Common myeloid progenitor, CD34-positive (primary cell): ENCODE results near the gene GPR17.

Experiments used
- CTCF ChIA-PET: fragments of 350-600 bp; sonication (Branson Sonifier 250); formaldehyde crosslinking; loops from one replicate; lab custom pipeline; 2021; ENCODE audit warnings: antibody characterized with exemption; lab: Charles Lee
- POLR2A ChIA-PET: fragments of 350-600 bp; sonication (Branson Sonifier 250); formaldehyde crosslinking; loops from one replicate; lab custom pipeline; 2021; ENCODE audit warnings: antibody characterized with exemption; lab: Charles Lee
- DNase-seq, 3 donors: peaks; one replicate each; pipeline versions ENCODE4 v3.0.0 to v3.0.0-alpha.2; 2013
- H3K27ac ChIP-seq, 2 experiments: 1 replicate in 1 of 2; 2 replicates in 1 of 2; pipeline ENCODE4 v1.7.0; 2013; ENCODE audit warnings: inconsistent platforms in 2 of 2, low read length in 2 of 2, mild to moderate bottlenecking in 2 of 2, low read depth in 1 of 2, moderate library complexity in 1 of 2; ENCODE audit not compliant: severe bottlenecking in 2 of 2, insufficient read depth in 1 of 2, poor library complexity in 1 of 2
- H3K27me3 ChIP-seq, 5 experiments: replicated peaks in 2 of 5; 1 replicate in 3 of 5; 2 replicates in 2 of 5; pipeline versions ENCODE4 v1.6.1 to v1.7.0; 2013; ENCODE audit warnings: low read length in 4 of 5, mild to moderate bottlenecking in 2 of 5, moderate library complexity in 2 of 5, inconsistent platforms in 1 of 5; ENCODE audit not compliant: insufficient read depth in 5 of 5, control insufficient read depth in 4 of 5
- H3K36me3 ChIP-seq, 4 experiments: 1 replicate in 2 of 4; 2 replicates in 2 of 4; pipeline versions ENCODE4 v1.6.1 to v1.7.0; 2013; ENCODE audit warnings: low read length in 3 of 4, control low read depth in 1 of 4, mild to moderate bottlenecking in 1 of 4; ENCODE audit not compliant: control insufficient read depth in 4 of 4, insufficient read depth in 4 of 4
- H3K4me1 ChIP-seq, 4 experiments: 1 replicate in 3 of 4; 2 replicates in 1 of 4; pipeline versions ENCODE4 v1.6.1 to v1.7.1; 2013; ENCODE audit warnings: low read length in 3 of 4, mild to moderate bottlenecking in 3 of 4, control low read depth in 1 of 4, inconsistent platforms in 1 of 4, moderate library complexity in 1 of 4; ENCODE audit not compliant: control insufficient read depth in 4 of 4, insufficient read depth in 4 of 4; ENCODE audit errors: control extremely low read depth in 1 of 4
- H3K4me3 ChIP-seq, 7 experiments: 1 replicate in 4 of 7; 2 replicates in 3 of 7; pipeline versions ENCODE4 v1.5.1 to v1.7.0; 2013; ENCODE audit warnings: mild to moderate bottlenecking in 7 of 7, low read length in 6 of 7, moderate library complexity in 6 of 7, inconsistent platforms in 2 of 7, low read depth in 2 of 7, control low read depth in 1 of 7; ENCODE audit not compliant: insufficient read depth in 4 of 7, control insufficient read depth in 1 of 7; ENCODE audit errors: extremely low read depth in 1 of 7
- H3K9me3 ChIP-seq, 5 experiments: 1 replicate in 4 of 5; 2 replicates in 1 of 5; pipeline versions ENCODE4 v1.6.1 to v1.7.1; 2013; ENCODE audit warnings: low read length in 4 of 5, mild to moderate bottlenecking in 2 of 5, inconsistent platforms in 1 of 5, low read depth in 1 of 5, moderate library complexity in 1 of 5; ENCODE audit not compliant: control insufficient read depth in 4 of 5, insufficient read depth in 2 of 5; ENCODE audit errors: control extremely low read depth in 1 of 5
- WGBS: methylation state at CpG from one replicate; pipeline ENCODE4 v1.1.5; 2013; ENCODE audit not compliant: insufficient coverage; 5-methylcytosine and 5-hydroxymethylcytosine counted together

Gene GPR17

DNA sequence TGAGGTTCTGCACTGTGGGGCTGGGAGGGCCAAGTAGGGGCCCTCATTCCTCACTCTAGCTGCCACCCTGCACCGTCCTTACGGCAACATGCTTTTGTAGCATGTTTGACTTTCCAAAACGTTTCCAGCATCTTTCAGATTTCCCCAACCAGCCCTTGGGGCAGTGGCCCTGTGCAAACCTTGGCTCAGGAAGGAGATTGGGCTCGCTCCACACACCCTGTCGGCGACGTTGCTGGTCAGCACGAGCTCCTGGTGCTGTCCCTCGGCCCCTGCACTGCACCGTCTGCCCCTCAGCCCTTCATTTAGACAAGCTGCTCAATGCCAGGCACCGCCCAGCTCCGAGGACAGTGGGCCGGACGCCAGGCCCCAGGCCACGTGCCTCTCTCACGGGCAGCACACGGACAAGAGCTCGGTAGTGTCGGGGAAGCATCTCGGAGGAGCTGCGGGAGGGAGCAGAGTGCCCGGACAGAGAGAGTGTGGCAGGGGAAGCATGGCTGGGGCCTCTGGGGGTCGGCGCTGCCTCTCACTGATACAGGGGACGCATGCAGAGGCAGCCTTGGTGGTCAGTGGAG, 6.9 kb downstream of the GPR17 start:
- H3K4me3 ChIP-seq, result no peak overlapping the region
- H3K4me1 ChIP-seq, result peaks cover 0 to 28% (median 25%) of the 10 kb centered on the region in 4 experiments
- H3K9me3 ChIP-seq, result no peaks in the 10 kb centered on the region
- ChIA-PET POLR2A (interaction anchor here (0.6 kb wide), 1 partner anchor 42 kb away, joined by 3 read pairs; no protein-coding TSS in a partner anchor), CTCF (interaction anchor here (1.1 to 9.0 kb wide), 7 partner anchors 9 to 69 kb away, joined by 3 to 89 read pairs (median 5); no protein-coding TSS in a partner anchor)
- H3K27ac ChIP-seq, result no peak overlapping the region
- WGBS, result 91% methylated on average over 23 of the region's 25 CpGs
- no peaks in the 10 kb centered on the region for H3K36me3 ChIP-seq
- no peaks in the 10 kb centered on the region for H3K27me3 ChIP-seq
- no peak for DNase-seq

DNA sequence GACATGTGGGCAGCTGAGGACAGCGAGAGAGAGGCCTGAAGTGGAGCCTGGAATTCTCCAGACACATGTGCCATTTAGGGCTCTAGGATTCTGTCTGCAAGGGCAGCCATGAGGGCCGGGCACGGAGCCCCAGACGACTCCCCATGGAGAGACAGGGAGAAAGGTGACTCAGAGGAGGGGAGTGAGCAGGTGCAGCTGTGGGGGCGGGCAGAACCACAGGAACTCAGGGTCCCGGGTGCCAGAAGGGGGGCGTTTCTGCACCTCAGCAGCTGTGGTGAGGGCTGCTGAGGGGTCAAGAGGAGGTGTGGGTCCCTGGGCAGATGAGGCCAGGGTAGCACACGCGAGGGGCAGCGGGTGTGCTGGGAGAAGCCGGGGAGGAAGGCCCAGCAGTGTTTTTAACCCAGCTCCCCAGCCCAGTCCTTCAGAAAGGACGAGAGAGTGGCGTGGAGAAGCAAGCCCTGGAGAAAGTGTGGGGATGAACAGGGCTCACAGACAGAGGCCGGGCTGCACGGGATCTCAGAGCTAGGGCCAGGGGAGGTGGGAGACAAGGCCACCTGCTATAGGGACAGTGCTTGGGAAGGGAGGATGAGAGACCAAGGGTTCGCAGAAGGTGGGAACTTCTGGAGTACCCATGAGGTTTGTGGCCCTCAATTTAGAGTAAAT, 7.6 kb downstream of the GPR17 start:
- Histone ChIP-seq H3K9me3 (no peaks in the 10 kb centered on the region), H3K27me3 (no peaks in the 10 kb centered on the region), H3K4me1 (peaks cover 0 to 27% (median 24%) of the 10 kb centered on the region in 4 experiments), H3K27ac (no peak overlapping the region), H3K36me3 (no peaks in the 10 kb centered on the region), H3K4me3 (no peak overlapping the region)
- ChIA-PET POLR2A (no interaction called here), CTCF (interaction anchor here (1.1 to 9.0 kb wide), 5 partner anchors 13 to 70 kb away, joined by 3 to 89 read pairs (median 5); no protein-coding TSS in a partner anchor)
- WGBS, result 92% methylated on average over 10 of the region's 16 CpGs
- DNase-seq, result no peak

DNA sequence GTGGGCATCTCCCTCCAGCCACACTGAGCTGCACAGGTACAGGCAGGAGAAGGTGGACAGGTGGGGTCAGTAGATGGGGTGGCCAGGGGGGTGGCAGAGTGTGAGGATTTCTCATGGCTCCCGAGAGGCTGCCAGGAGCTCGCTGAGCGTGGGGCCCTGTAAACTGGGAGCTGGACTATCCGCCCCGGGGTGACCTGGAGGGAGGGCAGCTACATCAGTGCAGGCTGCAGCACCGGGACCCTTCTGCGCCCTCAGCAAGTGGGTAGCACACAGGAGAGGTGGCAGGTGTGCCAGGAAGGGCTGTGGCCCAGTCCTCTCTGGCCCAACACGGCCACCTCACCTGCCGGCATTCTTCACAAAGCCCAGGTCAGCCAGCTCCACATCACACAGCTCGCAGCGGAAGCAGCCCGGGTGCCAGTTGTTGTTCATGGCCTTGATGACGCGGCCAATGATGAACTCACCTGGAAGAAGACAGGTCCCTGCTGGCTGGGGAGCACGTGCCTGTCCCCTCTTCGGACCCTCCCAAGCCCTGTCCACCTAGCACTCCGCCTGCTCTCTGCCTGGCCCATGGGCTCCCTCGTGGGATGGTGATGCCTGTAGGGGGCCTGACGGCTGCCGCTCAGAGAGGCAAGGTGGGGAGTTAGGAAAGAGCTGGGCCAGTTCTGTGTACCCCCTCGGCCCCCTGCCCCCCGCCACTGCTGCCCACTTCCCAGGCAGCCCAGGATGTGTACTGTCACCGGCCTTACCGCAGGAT, 8.3 kb downstream of the GPR17 start:
- 97% methylated on average over 20 of the region's 24 CpGs for whole genome bisulfite sequencing
- ChIA-PET POLR2A (no interaction called here), CTCF (interaction anchor here (0.6 to 9.0 kb wide), 3 partner anchors 9 to 64 kb away, joined by 3 to 89 read pairs (median 3); no protein-coding TSS in a partner anchor)
- H3K4me3 ChIP-seq, result no peak overlapping the region
- DNase-seq, result no peak
- no peaks in the 10 kb centered on the region for H3K36me3 ChIP-seq
- no peak overlapping the region for H3K27ac ChIP-seq
- H3K9me3 ChIP-seq, result no peaks in the 10 kb centered on the region
- no peaks in the 10 kb centered on the region for H3K27me3 ChIP-seq
- peaks cover 0 to 25% (median 21%) of the 10 kb centered on the region in 4 experiments for H3K4me1 ChIP-seq

DNA sequence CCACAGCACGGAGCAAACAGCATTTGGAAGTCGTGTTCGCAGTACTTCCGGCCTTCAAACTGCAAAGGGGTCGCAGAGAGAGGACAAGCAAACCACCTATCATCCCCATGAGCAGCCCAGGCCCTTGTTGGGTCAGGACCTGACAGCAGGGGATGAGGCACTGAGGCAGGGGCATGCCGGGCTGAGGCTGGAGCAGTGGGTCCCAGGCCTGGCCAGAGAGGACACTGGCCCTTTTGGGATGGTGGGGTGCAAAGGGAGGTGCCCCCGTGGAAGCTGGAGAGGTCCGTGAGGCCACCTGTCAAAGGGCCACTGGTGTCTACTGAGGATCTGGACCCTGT, 8.9 kb downstream of the GPR17 start:
- Histone ChIP-seq H3K36me3 (no peaks in the 10 kb centered on the region), H3K9me3 (no peaks in the 10 kb centered on the region), H3K4me1 (peaks cover 0 to 27% (median 19%) of the 10 kb centered on the region in 4 experiments), H3K27me3 (no peaks in the 10 kb centered on the region), H3K27ac (no peak overlapping the region), H3K4me3 (no peak overlapping the region)
- WGBS, result 95% methylated on average over 8 of the region's 8 CpGs
- CTCF ChIA-PET, result interaction anchor here (0.6 to 9.0 kb wide), 3 partner anchors 9 to 64 kb away, joined by 3 to 89 read pairs (median 3); no protein-coding TSS in a partner anchor
- no peak for DNase-seq
- POLR2A ChIA-PET, result no interaction called here

DNA sequence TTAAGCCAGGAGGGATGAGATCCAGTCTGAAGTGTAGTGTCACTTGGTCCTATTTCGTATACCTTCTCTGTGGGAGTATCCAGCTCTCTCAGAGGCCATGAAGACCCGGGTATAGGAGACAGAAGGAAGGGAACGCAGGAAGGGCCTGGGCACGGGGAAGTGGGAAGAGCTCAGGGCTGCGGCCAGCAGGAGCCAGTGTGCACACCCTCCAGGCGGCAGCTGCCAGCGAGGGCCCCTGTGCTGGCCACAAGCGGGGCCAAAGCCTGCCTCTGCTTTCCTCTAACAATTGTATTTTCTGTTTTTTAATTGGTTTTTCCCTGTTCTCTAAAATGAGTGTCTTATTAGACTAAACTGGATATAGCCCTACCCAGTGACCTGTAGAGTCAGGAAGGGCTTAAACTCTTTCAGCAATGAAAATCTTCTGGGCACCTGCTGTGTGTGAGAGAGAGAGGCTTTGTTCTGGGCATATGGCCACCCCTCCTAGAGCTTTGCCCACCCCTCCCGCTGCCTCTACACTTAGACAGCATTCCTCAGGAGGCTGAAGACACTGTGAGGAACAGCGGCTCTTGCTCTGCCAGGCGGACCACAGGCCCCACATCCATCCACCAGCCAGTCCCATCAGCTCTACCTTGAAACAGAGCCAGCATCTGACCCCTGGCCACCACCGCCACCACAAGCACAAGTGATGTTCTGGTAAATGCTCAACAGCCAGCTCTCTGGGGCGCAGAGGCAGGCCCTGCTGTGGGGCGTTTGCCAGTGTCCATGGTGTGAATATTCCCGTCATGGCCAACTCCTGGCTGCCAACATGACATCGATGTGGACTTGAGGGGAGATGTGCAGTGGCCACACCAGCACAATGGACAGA, 9.5 kb downstream of the GPR17 start:
- no peaks in the 10 kb centered on the region for H3K36me3 ChIP-seq
- H3K27ac ChIP-seq, result no peak overlapping the region
- peaks cover 0 to 27% (median 20%) of the 10 kb centered on the region in 4 experiments for H3K4me1 ChIP-seq
- no peak for DNase-seq
- CTCF ChIA-PET, result interaction anchor here (0.6 to 9.0 kb wide), 4 partner anchors 8 to 65 kb away, joined by 3 to 89 read pairs (median 3); no protein-coding TSS in a partner anchor
- no peak overlapping the region for H3K4me3 ChIP-seq
- no peaks in the 10 kb centered on the region for H3K9me3 ChIP-seq
- no peaks in the 10 kb centered on the region for H3K27me3 ChIP-seq
- WGBS, result 97% methylated on average over 11 of the region's 16 CpGs
- POLR2A ChIA-PET, result no interaction called here

DNA sequence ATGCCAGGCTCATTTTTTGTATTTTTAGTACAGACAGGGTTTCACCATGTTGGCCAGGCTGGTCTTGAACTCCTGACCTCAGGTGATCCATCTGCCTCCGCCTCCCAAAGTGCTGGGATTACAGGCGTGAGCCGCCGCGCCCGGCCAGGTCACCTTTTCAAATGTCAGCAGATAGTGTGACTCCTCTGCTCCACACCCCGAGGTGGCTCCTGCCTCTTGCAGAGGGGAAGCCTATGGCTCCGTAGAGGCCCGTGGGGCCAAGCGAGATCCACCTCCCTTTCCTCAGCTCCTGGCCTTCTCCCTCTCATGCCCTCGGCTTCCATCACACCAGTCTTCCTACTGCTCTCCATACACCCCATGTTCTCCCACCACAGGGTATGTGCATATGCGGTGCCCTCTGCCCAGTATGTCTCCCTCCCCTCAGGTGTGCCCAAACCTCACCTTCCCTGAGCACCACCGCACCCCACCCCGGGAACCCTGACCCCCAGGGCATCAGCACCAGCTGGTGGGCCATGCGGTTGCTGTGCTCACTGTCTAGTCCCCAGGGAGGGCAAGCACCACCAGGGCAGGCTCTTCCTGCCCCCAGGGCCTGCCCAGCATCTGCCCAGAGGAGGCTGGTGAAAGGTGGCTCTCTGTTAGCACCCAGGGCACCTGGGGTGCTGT, 10.7 kb downstream of the GPR17 start:
- Histone ChIP-seq H3K9me3 (no peaks in the 10 kb centered on the region), H3K27ac (no peak overlapping the region), H3K36me3 (no peaks in the 10 kb centered on the region), H3K4me1 (peaks cover 0 to 27% (median 20%) of the 10 kb centered on the region in 4 experiments), H3K27me3 (no peaks in the 10 kb centered on the region), H3K4me3 (no peak overlapping the region)
- ChIA-PET CTCF (interaction anchor here (0.7 to 2.0 kb wide), 3 partner anchors 9 to 271 kb away, joined by 3 to 6 read pairs (median 4); no protein-coding TSS in a partner anchor), POLR2A (no interaction called here)
- no peak for DNase-seq
- over 99% methylated on average over 12 of the region's 15 CpGs for WGBS
